ENCODE data around the gene TMEM45B. TPM values are rescaled to one million over a fixed set of nuclear protein-coding genes. Genes with fewer than 3 reads are reported as not detected.
"Not testable (repeated sequence)": the region's sequence is repeated elsewhere in the genome, so short reads cannot be mapped to it uniquely, and the experiment has no call there.

Gene TMEM45B
- total RNA-seq, 1 donor from 2014 or later = not detected

DNA sequence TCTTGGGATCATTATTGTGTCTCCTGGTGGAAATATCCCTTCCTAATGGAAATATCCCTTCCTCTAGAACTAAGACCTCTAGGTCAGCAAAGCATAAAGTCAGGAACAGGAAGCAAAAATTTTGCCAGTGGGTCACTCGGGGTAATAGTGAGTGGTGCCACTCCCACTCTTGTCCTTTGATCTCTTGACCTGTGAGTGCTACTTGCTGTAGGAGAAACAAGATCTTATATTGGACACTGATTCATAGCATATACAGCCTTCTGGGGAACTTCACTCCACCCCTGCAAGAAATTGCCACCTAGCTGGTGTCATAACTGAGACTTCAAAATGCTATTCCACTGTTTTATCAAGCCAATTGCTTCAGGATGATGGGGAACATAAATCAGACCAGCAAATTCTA, 44.7 kb upstream of the TMEM45B start:
- Mint-ChIP-seq H3K4me3 (ENCODE audit: unreplicated experiment) (no peak overlapping the region), H3K36me3 (ENCODE audit: unreplicated experiment) (no peaks in the 10 kb centered on the region), H3K9me3 (ENCODE audit: unreplicated experiment) (peaks cover 5% of the 10 kb centered on the region), H3K4me1 (ENCODE audit: unreplicated experiment) (peaks cover 4% of the 10 kb centered on the region), H3K27me3 (ENCODE audit: unreplicated experiment) (peaks cover 36% of the 10 kb centered on the region), H3K27ac (ENCODE audit: unreplicated experiment) (no peak overlapping the region)
- DNase-seq (ENCODE audit: extremely low spot score, unreplicated experiment) = no peak
- TF ChIP-seq, protein P1, sequence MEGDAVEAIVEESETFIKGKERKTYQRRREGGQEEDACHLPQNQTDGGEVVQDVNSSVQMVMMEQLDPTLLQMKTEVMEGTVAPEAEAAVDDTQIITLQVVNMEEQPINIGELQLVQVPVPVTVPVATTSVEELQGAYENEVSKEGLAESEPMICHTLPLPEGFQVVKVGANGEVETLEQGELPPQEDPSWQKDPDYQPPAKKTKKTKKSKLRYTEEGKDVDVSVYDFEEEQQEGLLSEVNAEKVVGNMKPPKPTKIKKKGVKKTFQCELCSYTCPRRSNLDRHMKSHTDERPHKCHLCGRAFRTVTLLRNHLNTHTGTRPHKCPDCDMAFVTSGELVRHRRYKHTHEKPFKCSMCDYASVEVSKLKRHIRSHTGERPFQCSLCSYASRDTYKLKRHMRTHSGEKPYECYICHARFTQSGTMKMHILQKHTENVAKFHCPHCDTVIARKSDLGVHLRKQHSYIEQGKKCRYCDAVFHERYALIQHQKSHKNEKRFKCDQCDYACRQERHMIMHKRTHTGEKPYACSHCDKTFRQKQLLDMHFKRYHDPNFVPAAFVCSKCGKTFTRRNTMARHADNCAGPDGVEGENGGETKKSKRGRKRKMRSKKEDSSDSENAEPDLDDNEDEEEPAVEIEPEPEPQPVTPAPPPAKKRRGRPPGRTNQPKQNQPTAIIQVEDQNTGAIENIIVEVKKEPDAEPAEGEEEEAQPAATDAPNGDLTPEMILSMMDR (IDR thresholded peaks at IDR 0.05) = no peak

DNA sequence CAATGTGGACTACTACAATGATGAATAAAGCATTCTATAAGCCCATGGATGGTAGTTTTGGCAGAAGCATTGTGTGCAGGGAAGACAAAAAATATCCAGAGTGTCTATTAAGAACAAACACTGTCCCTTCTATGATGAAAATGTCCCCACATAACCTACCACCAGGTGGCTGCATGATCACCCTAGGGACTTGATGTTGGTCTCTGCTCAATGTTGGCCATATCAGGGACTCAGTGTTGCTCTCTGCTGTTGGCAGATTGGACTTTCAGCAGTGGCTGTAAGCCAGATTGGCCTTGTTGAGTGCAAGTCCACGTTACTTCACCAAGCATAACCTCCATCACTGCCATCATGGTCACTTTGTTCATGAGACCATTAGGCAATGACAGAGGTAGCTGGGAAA, 44.2 kb upstream of the TMEM45B start:
- H3K4me3 Mint-ChIP-seq (ENCODE audit: unreplicated experiment); H3K9me3 Mint-ChIP-seq (ENCODE audit: unreplicated experiment): not testable (repeated sequence)

DNA sequence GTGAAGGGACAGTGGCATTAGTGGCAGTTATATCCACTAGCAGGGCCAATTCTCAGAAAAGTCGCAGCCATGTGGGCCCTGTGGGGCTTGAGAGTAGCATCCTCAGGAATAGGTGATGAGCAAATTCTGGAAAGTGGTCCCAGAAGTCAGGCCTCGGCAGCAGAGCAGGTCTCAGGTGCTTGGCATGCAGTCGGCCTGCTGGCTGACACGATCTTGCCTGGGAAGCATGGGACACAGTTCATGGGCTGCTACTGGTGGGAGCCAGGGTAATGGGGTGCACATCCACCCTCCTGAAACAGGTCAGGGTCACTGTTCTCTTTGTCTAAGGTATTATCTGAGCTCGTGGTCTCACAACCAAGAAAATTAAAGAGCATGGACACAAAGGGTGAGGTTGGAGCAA, 36.8 kb upstream of the TMEM45B start:
- peaks cover 42% of the 10 kb centered on the region for H3K27me3 Mint-ChIP-seq (ENCODE audit: unreplicated experiment)
- no peak overlapping the region for H3K4me3 Mint-ChIP-seq (ENCODE audit: unreplicated experiment)
- no peaks in the 10 kb centered on the region for H3K9me3 Mint-ChIP-seq (ENCODE audit: unreplicated experiment)
- H3K27ac Mint-ChIP-seq (ENCODE audit: unreplicated experiment) = no peak overlapping the region
- TF ChIP-seq, protein P1 (IDR thresholded peaks at IDR 0.05) = no peak
- DNase-seq (ENCODE audit: extremely low spot score, unreplicated experiment) = no peak
- H3K36me3 Mint-ChIP-seq (ENCODE audit: unreplicated experiment) = no peaks in the 10 kb centered on the region
- H3K4me1 Mint-ChIP-seq (ENCODE audit: unreplicated experiment) = no peaks in the 10 kb centered on the region

More for the DNA sequence above, 44.2 kb upstream of the TMEM45B start:
- peaks cover 39% of the 10 kb centered on the region for H3K27me3 Mint-ChIP-seq (ENCODE audit: unreplicated experiment)
- H3K27ac Mint-ChIP-seq (ENCODE audit: unreplicated experiment); DNase-seq (ENCODE audit: extremely low spot score, unreplicated experiment); H3K36me3 Mint-ChIP-seq (ENCODE audit: unreplicated experiment); H3K4me1 Mint-ChIP-seq (ENCODE audit: unreplicated experiment): not testable (repeated sequence)

DNA sequence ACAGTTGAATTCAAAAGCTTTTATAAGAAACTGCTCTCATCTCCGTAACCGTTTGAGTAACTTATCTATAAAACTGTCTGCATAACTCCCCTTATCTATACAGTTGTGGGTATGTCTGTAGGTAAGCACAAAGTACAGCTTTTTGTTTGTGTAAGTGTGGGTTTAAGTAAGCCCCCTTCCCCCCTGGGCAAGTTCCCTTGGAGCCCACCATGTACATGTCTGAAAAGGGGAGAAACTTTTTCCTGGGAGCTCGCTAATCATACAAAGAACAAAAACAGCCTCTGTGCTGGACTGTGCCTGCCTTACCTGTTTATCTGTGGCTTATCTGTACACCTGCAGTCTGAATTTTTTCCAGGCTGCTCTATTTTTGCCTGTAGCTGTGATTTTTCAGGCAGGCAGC, 36.3 kb upstream of the TMEM45B start:
- peaks cover 44% of the 10 kb centered on the region for H3K27me3 Mint-ChIP-seq (ENCODE audit: unreplicated experiment)
- TF ChIP-seq, protein P1 (IDR thresholded peaks at IDR 0.05) = no peak
- H3K27ac Mint-ChIP-seq (ENCODE audit: unreplicated experiment) = no peak overlapping the region
- H3K36me3 Mint-ChIP-seq (ENCODE audit: unreplicated experiment) = no peaks in the 10 kb centered on the region
- H3K4me1 Mint-ChIP-seq (ENCODE audit: unreplicated experiment) = no peaks in the 10 kb centered on the region
- no peak overlapping the region for H3K4me3 Mint-ChIP-seq (ENCODE audit: unreplicated experiment)
- no peaks in the 10 kb centered on the region for H3K9me3 Mint-ChIP-seq (ENCODE audit: unreplicated experiment)
- DNase-seq (ENCODE audit: extremely low spot score, unreplicated experiment) = no peak

DNA sequence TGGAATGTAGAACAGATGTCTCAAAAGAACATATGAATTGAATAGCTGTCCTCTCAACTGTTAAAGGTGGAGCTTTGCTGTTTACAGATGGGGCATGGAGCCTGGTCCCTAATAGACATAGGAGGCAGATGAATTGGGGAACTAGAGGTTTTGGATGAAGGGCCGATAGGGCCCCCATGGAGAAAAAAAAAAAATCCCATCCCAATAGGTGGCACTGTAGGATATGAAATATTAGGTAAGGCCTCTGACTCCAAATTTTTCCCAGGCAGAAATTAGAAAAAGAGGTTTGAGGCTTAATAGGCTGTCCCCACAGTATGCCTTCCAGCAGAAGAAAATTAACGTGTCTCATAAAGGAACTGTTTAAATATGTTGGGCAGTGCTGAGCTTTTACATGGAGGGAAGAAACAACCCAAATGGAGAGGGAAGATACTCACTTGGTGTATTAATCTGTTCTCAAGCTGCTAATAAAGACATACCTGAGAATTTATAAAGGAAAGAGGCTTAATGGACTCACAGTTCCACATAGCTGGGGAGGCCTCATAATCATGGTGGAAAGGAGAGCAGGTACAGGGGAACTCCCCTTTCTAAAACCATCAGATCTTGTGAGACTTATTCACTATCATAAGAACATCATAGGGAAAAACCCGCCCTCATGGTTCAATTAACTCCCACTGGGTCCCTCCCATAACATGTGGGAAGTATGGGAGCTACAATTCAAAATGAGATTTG, 30.1 kb upstream of the TMEM45B start:
- no peak overlapping the region for H3K4me3 Mint-ChIP-seq (ENCODE audit: unreplicated experiment)

DNA sequence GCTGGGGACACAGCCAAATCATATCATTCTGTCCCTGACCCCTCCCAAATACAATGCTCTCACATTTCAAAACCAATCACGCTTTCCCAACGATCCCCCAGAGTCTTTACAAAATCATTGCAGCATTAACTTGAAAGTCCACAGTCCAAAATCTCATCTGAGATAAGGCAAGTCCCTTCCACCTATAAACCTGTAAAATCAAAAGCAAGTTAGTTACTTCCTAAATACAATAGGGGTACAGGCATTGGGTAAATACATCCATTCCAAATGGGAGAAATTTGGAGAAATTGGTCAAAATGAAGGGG, 29.6 kb upstream of the TMEM45B start:
- H3K27me3 Mint-ChIP-seq (ENCODE audit: unreplicated experiment) = peaks cover 35% of the 10 kb centered on the region
- DNase-seq (ENCODE audit: extremely low spot score, unreplicated experiment); H3K4me1 Mint-ChIP-seq (ENCODE audit: unreplicated experiment); H3K9me3 Mint-ChIP-seq (ENCODE audit: unreplicated experiment); H3K4me3 Mint-ChIP-seq (ENCODE audit: unreplicated experiment); H3K27ac Mint-ChIP-seq (ENCODE audit: unreplicated experiment); H3K36me3 Mint-ChIP-seq (ENCODE audit: unreplicated experiment): not testable (repeated sequence)

More for the DNA sequence above, 30.1 kb upstream of the TMEM45B start:
- no peaks in the 10 kb centered on the region for H3K9me3 Mint-ChIP-seq (ENCODE audit: unreplicated experiment)
- peaks cover 31% of the 10 kb centered on the region for H3K27me3 Mint-ChIP-seq (ENCODE audit: unreplicated experiment)
- DNase-seq (ENCODE audit: extremely low spot score, unreplicated experiment) = no peak
- no peak overlapping the region for H3K27ac Mint-ChIP-seq (ENCODE audit: unreplicated experiment)
- H3K36me3 Mint-ChIP-seq (ENCODE audit: unreplicated experiment) = no peaks in the 10 kb centered on the region
- H3K4me1 Mint-ChIP-seq (ENCODE audit: unreplicated experiment) = no peaks in the 10 kb centered on the region
- TF ChIP-seq, protein P1 (IDR thresholded peaks at IDR 0.05) = peak; percentile 43

Measured in osteocyte (in vitro differentiated cells).